Measurements from ENCODE around the gene EEF1AKMT4.

EEF1AKMT4 gene

DNA sequence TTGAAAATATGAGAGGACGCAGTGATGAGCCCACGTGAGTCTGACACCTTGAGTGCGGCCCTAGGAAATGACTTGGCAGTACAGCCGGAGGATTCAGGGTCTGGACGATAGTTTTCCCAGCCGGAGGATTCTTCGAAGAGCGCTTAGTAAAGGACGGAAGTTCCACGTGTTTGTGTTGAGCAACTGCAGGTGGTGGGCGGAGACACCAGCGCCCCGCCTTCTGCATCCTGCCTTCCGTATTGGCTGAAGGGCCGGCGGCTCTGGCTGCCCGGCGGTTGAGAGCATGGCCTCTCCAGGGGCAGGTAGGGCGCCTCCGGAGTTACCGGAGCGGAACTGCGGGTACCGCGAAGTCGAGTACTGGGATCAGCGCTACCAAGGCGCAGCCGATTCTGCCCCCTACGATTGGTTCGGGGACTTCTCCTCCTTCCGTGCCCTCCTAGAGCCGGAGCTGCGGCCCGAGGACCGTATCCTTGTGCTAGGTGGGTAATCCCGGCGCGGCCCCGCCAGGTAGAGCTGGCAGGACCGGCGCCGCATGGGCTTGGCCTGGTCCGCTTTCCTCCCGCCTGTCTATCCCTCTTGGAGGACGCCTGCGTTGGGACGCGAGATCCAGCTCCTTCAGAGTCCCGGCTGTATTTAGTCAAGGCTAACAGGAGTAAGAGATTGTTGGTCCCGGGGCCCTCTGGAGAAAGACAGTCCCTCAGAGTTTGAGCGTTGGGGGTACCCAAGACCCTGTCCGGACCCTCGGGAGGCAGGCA is at the start of gene EEF1AKMT4:
Gene EEF1AKMT4 (plus strand): TSS at position 261 of the 755 bp plus-strand sequence. CDS start 23 bp downstream, at position 284.
- DNase-seq (ENCODE audit: low read depth in 2 of 2) = peak; percentile 92 to 93

DNA sequence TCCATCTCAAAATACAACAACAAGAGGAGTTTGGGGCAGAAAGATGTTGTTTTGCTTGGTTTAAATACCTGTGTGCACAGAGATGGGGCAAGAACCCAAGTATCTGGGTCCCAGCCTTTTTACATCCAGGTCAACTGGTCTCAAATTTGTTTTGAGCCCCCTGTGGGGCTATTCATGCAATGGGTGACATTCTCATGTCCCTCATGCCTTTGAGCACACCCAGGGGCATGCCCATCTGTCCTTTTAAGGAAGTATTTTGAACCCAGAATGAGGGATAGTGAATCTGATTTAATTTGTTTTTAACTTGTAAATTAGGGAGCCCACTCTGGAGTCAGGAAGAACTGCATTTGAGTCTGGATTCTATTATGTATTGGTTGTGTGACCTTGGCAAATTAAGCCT is 48.6 kb upstream of the EEF1AKMT4 start:
- no peak for DNase-seq (ENCODE audit: low read depth in 2 of 2)

DNA sequence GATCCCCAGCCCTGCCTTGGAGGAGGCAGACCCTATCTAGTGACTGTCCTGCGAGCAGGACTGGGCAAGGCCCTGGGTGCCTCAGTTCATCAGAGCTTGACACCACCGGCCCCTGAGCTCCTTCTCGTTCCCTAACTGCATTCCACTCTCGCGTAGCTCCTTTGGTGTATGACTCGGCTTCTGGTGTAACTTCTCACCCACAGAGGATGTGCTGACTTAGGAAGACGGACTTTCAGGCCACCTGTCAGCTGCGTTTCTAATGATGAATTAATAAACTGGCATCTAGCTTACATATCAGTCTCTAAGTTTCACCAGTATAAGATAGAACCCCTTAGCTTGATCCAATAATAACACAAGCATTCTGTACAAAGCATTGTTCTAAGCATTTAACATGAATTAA is 45.9 kb upstream of the EEF1AKMT4 start:
- no peak for DNase-seq (ENCODE audit: low read depth in 2 of 2)

DNA sequence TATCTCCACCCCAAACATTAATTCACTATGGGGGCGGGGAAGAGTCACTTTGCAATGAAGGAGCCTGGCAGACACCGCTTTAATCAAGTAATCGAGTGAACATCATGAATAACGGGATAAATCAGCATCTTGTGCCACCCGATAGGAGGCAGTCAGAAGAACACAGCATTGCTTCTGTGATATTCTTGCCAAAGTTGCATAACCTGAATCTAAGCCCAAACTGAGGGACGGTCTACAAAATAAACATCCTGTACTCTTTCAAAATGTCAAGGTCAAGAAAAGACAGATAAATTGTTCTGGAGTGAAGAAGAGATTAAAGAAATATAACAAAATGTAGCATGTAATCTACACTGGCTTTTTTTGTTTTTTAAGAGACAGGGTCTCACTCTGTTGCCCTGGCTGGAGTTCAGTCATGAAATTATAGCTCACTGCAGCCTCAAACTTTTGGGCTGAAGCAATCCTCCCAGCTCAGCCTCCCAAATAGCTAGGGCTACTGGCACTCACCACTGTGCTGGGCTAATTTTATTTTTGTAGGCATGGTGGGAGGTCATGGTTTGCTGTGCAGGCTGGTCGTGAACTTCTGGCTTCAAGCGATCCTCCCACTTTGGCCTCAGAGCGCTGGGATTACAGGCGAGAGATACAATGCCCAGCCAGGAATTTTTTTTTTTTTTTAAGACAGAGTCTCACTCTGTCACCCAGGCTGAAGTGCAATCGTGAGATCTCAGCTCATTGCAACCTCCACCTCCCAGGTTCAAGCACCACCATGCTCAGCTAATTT is 40.1 kb upstream of the EEF1AKMT4 start:
- DNase-seq (ENCODE audit: low read depth in 2 of 2) = no peak

DNA sequence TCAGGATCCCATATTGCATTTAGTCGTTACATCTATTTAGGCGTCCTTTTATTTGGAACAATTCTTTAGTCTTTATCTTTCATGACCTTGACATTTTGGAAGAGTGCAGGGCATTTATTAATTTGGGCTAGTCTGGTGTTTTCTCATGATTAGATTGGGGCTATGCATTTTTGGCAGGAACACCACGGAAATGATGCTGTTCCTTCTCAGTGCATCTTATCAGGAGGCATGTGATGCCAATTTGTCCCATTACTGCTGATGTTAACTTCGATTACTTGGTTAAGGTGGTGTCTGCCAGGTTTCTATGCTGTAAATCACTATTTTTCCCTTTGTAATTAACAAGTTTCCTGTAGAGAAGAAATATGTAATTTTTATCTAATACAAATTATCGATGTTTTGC is 38.2 kb upstream of the EEF1AKMT4 start:
- no peak for DNase-seq (ENCODE audit: low read depth in 2 of 2)

GRCh38 chr3:184211718-184212117 is 37.8 kb upstream of the EEF1AKMT4 start:
- DNase-seq (ENCODE audit: low read depth in 2 of 2) = no peak

GRCh38 chr3:184218814-184219213 is 30.7 kb upstream of the EEF1AKMT4 start:
- DNase-seq (ENCODE audit: low read depth in 2 of 2) = no peak

DNA sequence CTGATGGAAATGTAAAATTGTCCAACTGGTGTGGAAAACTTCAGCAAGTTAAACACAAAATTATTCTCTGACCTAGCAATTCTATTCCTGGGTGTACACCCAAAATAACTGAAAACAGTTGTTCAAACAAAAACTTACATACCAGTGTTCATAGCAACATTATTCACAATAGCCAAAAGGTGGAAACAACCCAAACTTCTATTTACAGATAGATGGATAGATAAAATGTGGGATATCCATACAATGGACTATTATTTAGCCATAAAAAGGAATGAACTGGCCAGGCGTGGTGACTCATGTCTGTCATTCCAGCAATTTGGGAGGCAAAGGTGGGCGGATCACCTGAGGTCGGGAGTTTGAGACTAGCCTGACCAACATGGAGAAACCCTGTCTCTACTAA is 27.0 kb upstream of the EEF1AKMT4 start:
- DNase-seq (ENCODE audit: low read depth in 2 of 2) = no peak

DNA sequence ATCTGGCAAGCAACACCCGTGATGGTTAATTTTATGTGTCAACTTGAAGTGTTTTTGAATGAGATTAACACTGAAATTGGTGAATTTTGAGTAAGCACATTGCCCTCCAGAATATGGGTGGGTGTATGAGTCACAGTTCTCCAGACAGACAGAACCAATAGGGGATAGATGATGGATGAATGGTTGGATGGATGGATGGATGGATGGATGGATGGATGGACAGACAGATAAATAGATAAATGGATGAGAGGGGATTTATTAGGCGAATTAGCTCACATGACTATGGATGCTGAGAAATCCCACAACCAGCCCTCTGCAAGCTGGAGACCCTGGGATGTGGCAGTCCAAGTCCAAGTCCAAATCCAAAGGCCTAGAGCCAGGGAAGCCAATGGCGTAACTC is 25.5 kb upstream of the EEF1AKMT4 start:
- DNase-seq (ENCODE audit: low read depth in 2 of 2) = no peak

DNA sequence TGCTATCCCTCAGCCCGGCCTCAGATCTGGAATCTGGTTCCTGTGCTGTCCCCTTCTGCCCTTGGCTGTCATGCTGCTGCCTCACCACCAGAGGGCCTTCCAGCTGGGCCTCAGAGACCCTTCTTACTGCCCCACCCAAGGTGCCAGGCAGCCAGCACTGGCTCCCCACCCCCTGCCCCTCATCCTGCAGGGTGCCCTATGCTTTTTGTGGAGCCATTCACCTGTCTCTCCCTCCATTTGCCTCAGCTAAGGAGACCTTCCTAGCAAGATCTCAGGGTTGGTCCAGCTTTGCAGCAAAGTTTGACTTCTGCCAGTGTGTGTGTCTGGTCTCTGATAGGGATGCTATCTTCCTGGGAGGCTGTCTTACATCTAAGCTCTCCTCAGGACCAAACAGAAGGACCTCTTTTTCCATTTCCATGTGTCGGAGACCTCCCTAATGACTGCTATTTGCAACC is 22.0 kb upstream of the EEF1AKMT4 start:
- DNase-seq (ENCODE audit: low read depth in 2 of 2) = no peak

- no peak for DNase-seq (ENCODE audit: low read depth in 2 of 2)
Measured at GRCh38 chr3:184228376-184229137, 20.9 kb upstream of the EEF1AKMT4 start.

DNA sequence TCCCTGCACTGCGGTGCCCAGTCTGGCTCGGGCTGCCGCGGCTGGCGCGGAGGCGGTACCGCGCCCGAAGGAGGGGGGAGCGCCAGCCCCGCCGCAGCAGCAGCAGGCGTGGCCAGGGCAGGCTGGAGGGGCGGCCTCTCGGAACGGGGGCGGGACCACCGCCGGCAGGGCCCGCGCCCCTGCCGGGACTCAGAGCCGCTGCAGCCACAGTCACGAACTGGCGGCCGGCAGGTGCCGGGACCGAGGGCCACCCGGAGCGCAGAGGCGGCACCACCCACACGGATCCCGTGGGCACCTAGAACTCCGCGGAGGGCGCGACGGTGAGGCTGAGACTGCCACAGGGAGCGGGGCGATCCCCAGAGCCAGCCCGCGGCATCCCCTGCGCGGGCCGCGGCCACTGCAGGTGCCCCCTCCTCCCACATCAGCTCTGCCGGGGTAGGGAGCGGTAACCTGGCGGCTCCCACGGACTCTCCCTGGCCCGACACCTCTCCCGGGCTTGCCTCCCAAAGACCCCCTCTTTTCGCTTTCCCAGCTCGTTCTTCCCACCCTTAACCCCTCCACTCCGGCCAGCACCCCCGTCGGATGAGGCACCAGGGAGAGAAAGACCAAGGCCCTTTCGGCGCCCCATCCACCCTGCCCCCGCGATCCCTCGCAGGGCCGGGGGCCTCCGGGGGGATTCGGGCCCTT is 19.9 kb upstream of the EEF1AKMT4 start, which contains the start of gene VWA5B2:
Gene VWA5B2 (plus strand): TSS at position 192 of the 687 bp plus-strand sequence. CDS start 944 bp downstream, outside the sequence.
- DNase-seq (ENCODE audit: low read depth in 2 of 2) = peak; percentile 32 to 52

GRCh38 chr3:184230081-184230602 is 19.3 kb upstream of the EEF1AKMT4 start:
- no peak for DNase-seq (ENCODE audit: low read depth in 2 of 2)

DNA sequence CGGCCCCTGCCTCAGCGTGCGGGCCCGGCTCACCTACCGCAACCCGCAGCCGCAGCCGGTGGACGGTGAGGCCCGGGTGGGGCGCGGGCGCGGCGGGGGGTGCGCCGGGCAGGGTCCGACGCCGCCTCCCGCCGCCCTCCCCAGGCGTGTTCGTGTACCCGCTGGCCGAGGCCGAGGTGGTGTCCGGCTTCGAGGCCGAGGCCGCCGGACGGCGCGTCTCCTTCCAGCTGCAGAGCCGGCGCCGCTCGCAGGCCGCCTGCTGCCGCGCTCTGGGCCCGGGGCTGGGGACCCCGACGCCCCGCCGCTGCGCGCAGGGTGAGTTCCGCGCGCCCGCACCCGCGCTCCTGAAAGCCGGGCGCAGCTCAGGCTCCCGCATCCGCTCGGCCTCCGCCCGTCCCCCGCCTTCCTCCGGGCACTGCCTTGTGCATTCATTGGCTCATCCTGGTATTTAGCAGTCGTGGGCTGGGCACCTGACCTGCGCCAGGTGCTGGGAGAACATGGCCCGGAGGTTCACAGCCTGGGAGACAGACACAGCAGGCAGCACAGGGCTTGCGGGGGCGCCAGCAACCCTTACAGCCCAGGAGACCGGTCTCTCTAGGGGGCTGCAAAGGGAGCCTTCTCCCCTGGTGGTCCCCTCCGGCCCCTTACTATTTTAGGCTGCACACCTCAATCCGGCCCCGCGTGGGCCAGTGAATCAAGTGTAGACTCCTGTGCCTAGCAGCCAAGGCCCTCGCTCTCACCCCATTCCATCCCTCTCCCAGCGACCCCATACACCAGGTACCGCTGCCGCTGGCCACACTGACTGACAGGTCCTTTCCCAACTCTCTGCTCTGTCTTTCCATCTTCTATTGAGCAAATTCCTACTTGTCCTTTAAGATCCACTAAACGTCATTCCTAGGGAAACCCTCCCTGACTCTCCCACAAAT is 18.6 kb upstream of the EEF1AKMT4 start:
- no peak for DNase-seq (ENCODE audit: low read depth in 2 of 2)

DNA sequence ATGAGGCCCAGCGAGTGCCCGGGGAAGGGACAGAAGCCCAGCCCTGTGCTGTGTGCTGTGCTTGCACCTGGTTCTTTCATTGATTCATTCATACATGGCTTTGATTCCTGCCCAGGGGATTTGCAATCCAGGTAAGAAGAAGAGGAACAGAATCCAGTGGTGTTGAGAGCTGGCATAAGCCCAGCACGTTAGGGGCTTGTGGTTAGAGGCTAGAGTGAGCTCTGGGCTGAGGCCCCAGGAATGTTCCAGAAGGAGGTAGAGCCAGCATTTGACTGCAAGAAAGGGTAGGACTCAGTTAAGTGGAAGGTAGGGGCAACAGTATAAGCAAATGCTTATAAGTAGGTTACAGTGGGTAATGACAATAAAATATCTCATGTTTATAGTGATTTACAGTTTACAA is 17.8 kb upstream of the EEF1AKMT4 start:
- DNase-seq (ENCODE audit: low read depth in 2 of 2) = no peak

DNA sequence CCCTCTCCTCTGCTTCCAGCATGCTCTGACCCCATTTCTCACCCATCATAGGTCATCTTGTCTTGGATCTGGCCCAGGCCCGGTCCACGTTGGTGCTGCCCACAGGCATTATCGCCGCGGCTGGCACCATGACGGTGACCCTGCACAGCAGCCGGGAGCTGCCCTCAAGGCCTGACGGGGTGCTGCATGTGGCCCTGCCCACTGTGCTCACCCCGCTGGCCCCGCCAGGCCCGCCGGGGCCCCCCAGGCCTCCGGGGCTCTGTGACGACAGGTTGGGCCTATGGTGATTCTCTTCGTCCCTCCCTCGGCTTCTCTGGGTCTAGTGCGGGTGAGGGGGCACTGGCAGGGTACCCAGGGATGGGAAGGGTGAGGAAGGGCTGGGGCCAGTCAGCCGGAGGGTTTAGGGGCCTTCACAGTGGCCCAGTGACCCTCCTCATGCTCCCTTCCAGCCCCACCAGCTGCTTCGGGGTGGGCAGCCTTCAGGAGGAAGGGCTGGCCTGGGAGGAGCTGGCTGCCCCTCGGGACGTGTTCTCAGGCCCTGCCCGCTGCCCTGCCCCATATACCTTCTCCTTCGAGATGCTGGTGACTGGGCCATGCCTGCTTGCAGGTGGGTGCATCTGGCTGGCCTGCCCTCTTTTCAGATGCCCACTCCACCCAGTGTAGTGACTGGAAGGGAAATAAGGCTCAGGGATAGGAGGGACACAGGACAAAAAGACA is 16.2 kb upstream of the EEF1AKMT4 start:
- DNase-seq (ENCODE audit: low read depth in 2 of 2) = no peak

DNA sequence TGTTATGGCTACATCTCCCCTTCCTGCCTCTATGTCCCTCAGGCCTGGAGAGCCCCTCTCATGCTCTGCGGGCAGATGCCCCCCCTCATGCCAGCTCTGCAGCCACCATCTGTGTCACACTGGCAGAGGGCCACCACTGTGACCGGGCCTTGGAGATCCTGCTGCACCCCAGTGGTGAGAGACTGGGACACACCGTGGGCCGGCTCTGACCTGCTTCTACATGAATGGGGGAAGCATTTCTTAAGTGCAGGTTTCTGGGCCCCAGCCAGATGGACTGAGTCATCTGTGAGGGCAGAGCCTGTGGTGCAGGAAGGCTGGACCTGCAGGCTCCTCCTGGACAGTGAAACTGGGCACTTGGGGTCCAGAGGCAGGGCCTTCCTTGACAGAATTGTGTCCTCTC is 15.2 kb upstream of the EEF1AKMT4 start:
- no peak for DNase-seq (ENCODE audit: low read depth in 2 of 2)

GRCh38 chr3:184234671-184235380 is 14.6 kb upstream of the EEF1AKMT4 start:
- DNase-seq (ENCODE audit: low read depth in 2 of 2) = no peak
